Smooth muscle cell (in vitro differentiated cells): ENCODE data around the gene PHLPP1. TPM values are rescaled to one million over a fixed set of nuclear protein-coding genes. Genes with fewer than 3 reads are reported as not detected.
A peak's percentile ranks its signal among the peaks of the same experiment; 100 is the strongest.

Experiments used
- DNase-seq: peaks from one replicate; lab custom pipeline; 2025; ENCODE audit not compliant: unreplicated experiment; lab: John Stamatoyannopoulos, UW
- H2AFZ ChIP-seq: fragments of 200-600 bp; sonication (generic); 2 replicates; pipeline ENCODE4 v1.6.0; 2016; ENCODE audit warnings: antibody characterized with exemption, low read depth, mild to moderate bottlenecking
- H3F3A ChIP-seq: fragments of 200-600 bp; sonication (generic); 2 replicates; pipeline ENCODE4 v1.6.0; 2017; ENCODE audit warnings: antibody characterized with exemption, low read depth
- H3K27ac ChIP-seq: fragments of 200-600 bp; sonication (generic); 2 replicates; pipeline ENCODE4 v1.5.1; 2016; ENCODE audit warnings: low read depth, mild to moderate bottlenecking
- H3K27me3 ChIP-seq: fragments of 200-600 bp; sonication (generic); 2 replicates; pipeline ENCODE4 v1.6.1; 2016; ENCODE audit warnings: low read depth, mild to moderate bottlenecking
- H3K36me3 ChIP-seq: fragments of 200-600 bp; sonication (generic); 2 replicates; pipeline ENCODE4 v1.5.1; 2016; ENCODE audit warnings: low read depth
- H3K4me1 ChIP-seq: fragments of 200-600 bp; sonication (generic); 2 replicates; pipeline ENCODE4 v1.5.1; 2016; ENCODE audit warnings: low read depth
- H3K4me2 ChIP-seq: fragments of 200-600 bp; sonication (generic); 2 replicates; pipeline ENCODE4 v1.6.0; 2016; ENCODE audit warnings: mild to moderate bottlenecking
- H3K4me3 ChIP-seq: fragments of 200-600 bp; sonication (generic); 2 replicates; pipeline ENCODE4 v1.5.1; 2016; ENCODE audit warnings: mild to moderate bottlenecking
- H3K79me2 ChIP-seq: fragments of 200-600 bp; sonication (generic); 2 replicates; pipeline ENCODE4 v1.6.0; 2016; ENCODE audit warnings: low read depth, mild to moderate bottlenecking
- H3K9ac ChIP-seq: fragments of 200-600 bp; sonication (generic); 2 replicates; pipeline ENCODE4 v1.6.0; 2016; ENCODE audit warnings: low read depth
- H3K9me3 ChIP-seq: fragments of 200-600 bp; sonication (generic); replicated peaks from 2 replicates; pipeline ENCODE4 v1.5.1; 2016; ENCODE audit warnings: low read depth
- H4K20me1 ChIP-seq: fragments of 200-600 bp; sonication (generic); 2 replicates; pipeline ENCODE4 v1.6.0; 2016; ENCODE audit warnings: low read depth
- WGBS: methylation state at CpG from one replicate; pipeline ENCODE4 v1.1.7; 2016; ENCODE audit warnings: low lambda C conversion rate; 5-methylcytosine and 5-hydroxymethylcytosine counted together
- polyA plus RNA-seq: library from polyadenylated mRNA; unstranded; fragments of >200 nt; fragmentation: Nextera tagmentation; extraction: Ambion mirVana; gene quantifications from 2 replicates; pipeline ENCODE4 v1.2.1, GENCODE V29; 2016
- total RNA-seq: library from RNA; depleted of rRNA; stranded (reverse); fragments of >200 nt; gene quantifications from 2 replicates; pipeline ENCODE4 v1.2.3, GENCODE V29; 2014
- TF ChIP-seq, protein P1 (sequence below): fragments of 200-600 bp; sonication (generic); IDR thresholded peaks from 2 replicates; pipeline ENCODE4 v1.5.1; 2017; ENCODE audit warnings: borderline replicate concordance, mild to moderate bottlenecking, antibody characterized with exemption; ENCODE audit not compliant: insufficient read depth, poor library complexity, severe bottlenecking

PHLPP1 gene
- total and polyA plus RNA-seq, 2 experiments from 2014 or later: 1.1 to 4.3 TPM

DNA sequence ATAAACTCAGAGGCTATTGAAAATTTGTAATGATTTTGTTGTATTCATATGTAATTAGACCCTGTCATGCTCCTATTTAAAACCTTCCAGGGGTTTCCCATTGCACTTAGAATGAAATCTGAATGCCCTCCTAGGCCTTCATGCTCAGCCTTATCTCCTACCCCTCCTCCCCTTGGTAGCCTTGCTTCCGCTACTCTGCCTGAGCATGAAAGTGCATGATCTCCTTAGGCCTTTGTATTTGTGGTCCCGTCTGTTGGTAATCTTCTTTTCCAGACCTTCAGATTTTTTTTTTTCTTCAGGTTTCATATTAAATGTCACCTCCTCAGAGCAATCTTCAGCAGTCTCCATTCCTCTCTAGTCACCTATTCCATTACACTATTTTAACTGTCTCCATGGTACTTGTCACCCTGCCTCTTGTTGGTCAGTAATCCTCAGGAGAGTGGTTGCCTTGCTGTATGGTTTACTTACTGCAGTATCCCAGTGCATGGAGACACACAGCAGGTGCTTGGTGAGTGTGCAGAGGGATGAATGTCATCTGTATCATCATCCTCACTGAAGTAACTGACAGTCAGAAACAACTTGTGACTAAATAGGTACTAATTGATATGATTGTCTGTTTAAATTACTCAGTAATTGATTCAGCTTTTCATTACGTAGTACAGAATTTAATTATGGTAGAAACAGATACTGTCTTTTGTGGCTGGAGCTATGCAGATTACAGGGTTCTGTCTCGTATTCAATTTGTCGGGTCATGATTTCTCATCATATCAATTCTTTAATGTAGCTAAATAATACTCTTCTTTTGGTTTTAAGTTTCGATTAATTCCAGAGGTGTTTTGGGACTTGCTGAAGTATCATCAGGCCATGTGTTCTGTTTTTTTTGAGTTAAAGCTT, 63.9 kb downstream of the PHLPP1 start:
- no peak overlapping the region for H3K27ac ChIP-seq
- no peak for DNase-seq
- peaks cover 3% of the 10 kb centered on the region for H4K20me1 ChIP-seq
- TF ChIP-seq, protein P1, sequence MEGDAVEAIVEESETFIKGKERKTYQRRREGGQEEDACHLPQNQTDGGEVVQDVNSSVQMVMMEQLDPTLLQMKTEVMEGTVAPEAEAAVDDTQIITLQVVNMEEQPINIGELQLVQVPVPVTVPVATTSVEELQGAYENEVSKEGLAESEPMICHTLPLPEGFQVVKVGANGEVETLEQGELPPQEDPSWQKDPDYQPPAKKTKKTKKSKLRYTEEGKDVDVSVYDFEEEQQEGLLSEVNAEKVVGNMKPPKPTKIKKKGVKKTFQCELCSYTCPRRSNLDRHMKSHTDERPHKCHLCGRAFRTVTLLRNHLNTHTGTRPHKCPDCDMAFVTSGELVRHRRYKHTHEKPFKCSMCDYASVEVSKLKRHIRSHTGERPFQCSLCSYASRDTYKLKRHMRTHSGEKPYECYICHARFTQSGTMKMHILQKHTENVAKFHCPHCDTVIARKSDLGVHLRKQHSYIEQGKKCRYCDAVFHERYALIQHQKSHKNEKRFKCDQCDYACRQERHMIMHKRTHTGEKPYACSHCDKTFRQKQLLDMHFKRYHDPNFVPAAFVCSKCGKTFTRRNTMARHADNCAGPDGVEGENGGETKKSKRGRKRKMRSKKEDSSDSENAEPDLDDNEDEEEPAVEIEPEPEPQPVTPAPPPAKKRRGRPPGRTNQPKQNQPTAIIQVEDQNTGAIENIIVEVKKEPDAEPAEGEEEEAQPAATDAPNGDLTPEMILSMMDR: no peak
- H3K4me2 ChIP-seq: no peak overlapping the region
- no peaks in the 10 kb centered on the region for H3K27me3 ChIP-seq
- H3K36me3 ChIP-seq: no peaks in the 10 kb centered on the region
- H3K9me3 ChIP-seq: no peaks in the 10 kb centered on the region
- H3K4me1 ChIP-seq: peaks cover 14% of the 10 kb centered on the region
- no peak overlapping the region for H3K9ac ChIP-seq
- H3K4me3 ChIP-seq: no peak overlapping the region
- H3K79me2 ChIP-seq: peaks cover 49% of the 10 kb centered on the region
- H2AFZ ChIP-seq: no peak overlapping the region
- H3F3A ChIP-seq: peaks cover 2% of the 10 kb centered on the region
- WGBS: 81% methylated on average over 6 of the region's 6 CpGs

DNA sequence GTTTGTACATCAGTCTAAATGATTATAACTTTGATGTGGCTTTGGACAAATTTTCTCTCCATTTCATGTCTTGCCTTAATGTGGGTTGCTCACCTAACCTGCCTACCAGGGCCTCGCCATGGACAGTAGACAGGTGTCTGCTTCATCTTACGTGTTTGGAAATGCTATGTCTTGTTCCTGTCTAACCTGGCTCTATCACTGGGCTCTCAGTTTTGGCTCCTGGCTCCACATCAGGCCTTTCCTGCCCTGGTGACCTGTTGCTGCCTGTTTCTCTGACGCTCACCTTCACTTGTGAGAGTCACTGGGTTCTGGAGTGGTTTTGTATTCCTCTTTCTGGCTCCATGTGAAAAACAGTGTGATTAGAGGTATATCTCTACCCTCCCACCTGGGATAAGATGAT, 65.9 kb downstream of the PHLPP1 start:
- H3F3A ChIP-seq: peaks cover 7% of the 10 kb centered on the region
- no peak overlapping the region for H3K4me2 ChIP-seq
- no peaks in the 10 kb centered on the region for H3K9me3 ChIP-seq
- no peaks in the 10 kb centered on the region for H3K27me3 ChIP-seq
- H3K36me3 ChIP-seq: no peaks in the 10 kb centered on the region
- H3K4me3 ChIP-seq: no peak overlapping the region
- H3K27ac ChIP-seq: peak overlapping the region; percentile 65
- peaks cover 3% of the 10 kb centered on the region for H4K20me1 ChIP-seq
- H3K4me1 ChIP-seq: peaks cover 24% of the 10 kb centered on the region
- H3K9ac ChIP-seq: no peak overlapping the region
- peaks cover 36% of the 10 kb centered on the region for H3K79me2 ChIP-seq
- TF ChIP-seq, protein P1: no peak
- WGBS: 80% methylated on average over 3 of the region's 3 CpGs
- H2AFZ ChIP-seq: no peak overlapping the region
- no peak for DNase-seq

DNA sequence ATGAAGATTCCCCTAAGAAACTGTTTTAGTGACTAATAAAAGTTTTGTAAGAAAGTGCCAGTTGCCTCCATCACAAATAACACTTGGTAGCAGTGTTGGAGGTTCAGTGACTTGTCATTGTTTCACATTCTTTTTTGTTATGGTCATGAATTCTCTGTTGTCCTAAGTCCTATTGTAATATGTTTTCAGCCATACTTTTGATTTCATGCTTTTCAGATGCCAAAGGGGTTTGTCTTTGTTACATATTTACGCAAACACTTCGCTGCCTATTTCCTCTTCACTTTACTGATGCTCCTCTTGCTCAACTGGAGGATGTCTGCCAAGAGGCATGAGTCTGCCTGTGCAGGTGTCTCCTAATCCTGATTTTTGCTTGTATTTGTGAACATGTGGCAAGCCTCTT, 66.6 kb downstream of the PHLPP1 start:
- no peak overlapping the region for H3K9ac ChIP-seq
- no peak for DNase-seq
- H3F3A ChIP-seq: peaks cover 7% of the 10 kb centered on the region
- 82% methylated on average over 2 of the region's 2 CpGs for WGBS
- TF ChIP-seq, protein P1: no peak
- peaks cover 41% of the 10 kb centered on the region for H3K79me2 ChIP-seq
- peaks cover 3% of the 10 kb centered on the region for H4K20me1 ChIP-seq
- no peaks in the 10 kb centered on the region for H3K9me3 ChIP-seq
- H3K36me3 ChIP-seq: no peaks in the 10 kb centered on the region
- no peak overlapping the region for H3K4me3 ChIP-seq
- peak overlapping the region; percentile 65 for H3K27ac ChIP-seq
- no peaks in the 10 kb centered on the region for H3K27me3 ChIP-seq
- no peak overlapping the region for H2AFZ ChIP-seq
- no peak overlapping the region for H3K4me2 ChIP-seq
- peaks cover 28% of the 10 kb centered on the region for H3K4me1 ChIP-seq
